ENCODE results near the gene DAB2.

DAB2 gene

GRCh38 chr5:39381376-39381775, 43.4 kb downstream of the DAB2 start:
- no peak for DNase-seq (ENCODE audit: low spot score)

- DNase-seq (ENCODE audit: low spot score), result no peak
These were observed 45.1 kb downstream of the DAB2 start for GRCh38 chr5:39379693-39380092.

GRCh38 chr5:39377613-39378012, 47.2 kb downstream of the DAB2 start:
- DNase-seq (ENCODE audit: low spot score), result no peak

GRCh38 chr5:39376293-39376714, 48.5 kb downstream of the DAB2 start:
- peak; percentile 50 for DNase-seq (ENCODE audit: low spot score)

- DNase-seq (ENCODE audit: low spot score), result no peak
These were observed 51.0 kb downstream of the DAB2 start for GRCh38 chr5:39373791-39374190.

- DNase-seq (ENCODE audit: low spot score), result no peak
These were observed 53.5 kb downstream of the DAB2 start for GRCh38 chr5:39371367-39371635.

- DNase-seq (ENCODE audit: low spot score), result no peak
These were observed 54.0 kb downstream of the DAB2 start for GRCh38 chr5:39370555-39371366.

- DNase-seq (ENCODE audit: low spot score), result no peak
These were observed 55.5 kb downstream of the DAB2 start for GRCh38 chr5:39369123-39369815.

GRCh38 chr5:39368116-39368515, 56.7 kb downstream of the DAB2 start:
- no peak for DNase-seq (ENCODE audit: low spot score)

- no peak for DNase-seq (ENCODE audit: low spot score)
These were observed 57.1 kb downstream of the DAB2 start for GRCh38 chr5:39367711-39368110.

GRCh38 chr5:39364367-39364766, 60.4 kb downstream of the DAB2 start, which contains the start of gene C9:
C9 (minus strand) TSS chr5:39364495; CDS start chr5:39364464, 31 bp downstream.
- no peak for DNase-seq (ENCODE audit: low spot score)

GRCh38 chr5:39363217-39363616, 61.6 kb downstream of the DAB2 start:
- no peak for DNase-seq (ENCODE audit: low spot score)

- no peak for DNase-seq (ENCODE audit: low spot score)
These were observed 62.1 kb downstream of the DAB2 start for GRCh38 chr5:39362646-39363045.

GRCh38 chr5:39361306-39361705, 63.5 kb downstream of the DAB2 start:
- DNase-seq (ENCODE audit: low spot score), result no peak

GRCh38 chr5:39360471-39361111, 64.2 kb downstream of the DAB2 start:
- DNase-seq (ENCODE audit: low spot score), result no peak

GRCh38 chr5:39356263-39356662, 68.5 kb downstream of the DAB2 start:
- no peak for DNase-seq (ENCODE audit: low spot score)

GRCh38 chr5:39355324-39355723, 69.5 kb downstream of the DAB2 start:
- DNase-seq (ENCODE audit: low spot score), result no peak

GRCh38 chr5:39353717-39354399, 70.9 kb downstream of the DAB2 start:
- DNase-seq (ENCODE audit: low spot score), result no peak

GRCh38 chr5:39352951-39353350, 71.8 kb downstream of the DAB2 start:
- no peak for DNase-seq (ENCODE audit: low spot score)

GRCh38 chr5:39352170-39352569, 72.6 kb downstream of the DAB2 start:
- no peak for DNase-seq (ENCODE audit: low spot score)

- DNase-seq (ENCODE audit: low spot score), result no peak
These were observed 75.3 kb downstream of the DAB2 start for GRCh38 chr5:39349484-39349883.

- no peak for DNase-seq (ENCODE audit: low spot score)
These were observed 82.3 kb downstream of the DAB2 start for GRCh38 chr5:39342460-39342859.

- no peak for DNase-seq (ENCODE audit: low spot score)
These were observed 82.9 kb downstream of the DAB2 start for GRCh38 chr5:39341896-39342295.

All from AG20443 (cell line).